ENCODE data around the gene MATCAP1. TPM values are rescaled to one million over a fixed set of nuclear protein-coding genes. Genes with fewer than 3 reads are reported as not detected.

Gene MATCAP1
- total and polyA plus RNA-seq, 2 of the 13 experiments (the other 11 are each of a cell fraction or from before 2014, with no cell fraction given): 11.2 to 24.5 TPM

GRCh38 chr16:67207249-67208091 lies 23.7 kb upstream of the MATCAP1 start (continued):
- peak; percentile 60; the same call in 1 of the 2 replicates for TF ChIP-seq LBX2 (CRISPR knock-in tag; IDR thresholded peaks at IDR 0.05; ENCODE audit: borderline replicate concordance)
- TF ChIP-seq RBFOX2 (IDR thresholded peaks at IDR 0.05; ENCODE audit: low read depth, low read length): no peak
- no peak for TF ChIP-seq ZFP1 (CRISPR knock-in tag; IDR thresholded peaks at IDR 0.05)
- 0 out of 2 replicates have a peak, but pooled peaks have one; percentile 22 for TF ChIP-seq ZNF646 (CRISPR knock-in tag; IDR thresholded peaks at IDR 0.05)
- no peak for TF ChIP-seq ZNF710 (CRISPR knock-in tag; IDR thresholded peaks at IDR 0.05; ENCODE audit: borderline replicate concordance)
- 0 out of 2 replicates have a peak, but pooled peaks have one; percentile 38 for TF ChIP-seq ZNF138 (CRISPR knock-in tag; IDR thresholded peaks at IDR 0.05; ENCODE audit: low read depth)
- 0 out of 2 replicates have a peak, but pooled peaks have one; percentile 26 for TF ChIP-seq NFE2L1 (CRISPR knock-in tag; IDR thresholded peaks at IDR 0.05; ENCODE audit: borderline replicate concordance)
- TF ChIP-seq FOXK1 (CRISPR knock-in tag; IDR thresholded peaks at IDR 0.05; ENCODE audit: borderline replicate concordance, low read depth): no peak
- TF ChIP-seq ZNF383 (CRISPR knock-in tag; IDR thresholded peaks at IDR 0.05; ENCODE audit: borderline replicate concordance): no peak
- no peak for TF ChIP-seq ZBTB43 (CRISPR knock-in tag; conservative IDR thresholded peaks at IDR 0.05)
- no peak for TF ChIP-seq CHCHD3 (CRISPR knock-in tag; IDR thresholded peaks at IDR 0.05)
- TF ChIP-seq ZNF121 (CRISPR knock-in tag; IDR thresholded peaks at IDR 0.05): peak; percentile 63
- peak; percentile 18; the same call in 1 of the 2 replicates for TF ChIP-seq ZNF292 (CRISPR knock-in tag; IDR thresholded peaks at IDR 0.05; ENCODE audit: borderline replicate concordance, low read depth)
- 0 out of 2 replicates have a peak, but pooled peaks have one; percentile 35 for TF ChIP-seq ZFP90 (CRISPR knock-in tag; IDR thresholded peaks at IDR 0.05; ENCODE audit: borderline replicate concordance)
- TF ChIP-seq CTCF (CRISPR knock-in tag; IDR thresholded peaks at IDR 0.05): no peak

Measured in HepG2 (cell line).